HepG2 (cell line): ENCODE measurements around the gene IRF1. TPM values are rescaled to one million over a fixed set of nuclear protein-coding genes. Genes with fewer than 3 reads are reported as not detected.

Source experiments
- ATF4 ChIP-seq, 2 experiments: fragments of 450-650 bp in 1 of 2; sonication (generic) in 1 of 2; formaldehyde crosslinking; IDR thresholded peaks; 2 replicates each; pipeline versions ENCODE4 v1.5.0 to v1.8.0; 2020 to 2022; ENCODE audit warnings: mild to moderate bottlenecking in 1 of 2, missing genetic modification reagents in 1 of 2
- EED ChIP-seq: sonication (generic); formaldehyde crosslinking; IDR thresholded peaks from 2 replicates; pipeline ENCODE4 v1.5.0; 2020; ENCODE audit warnings: mild to moderate bottlenecking, missing genetic modification reagents
- HNF4G ChIP-seq, 2 experiments: sonication (generic) in 1 of 2; formaldehyde crosslinking in 1 of 2; IDR thresholded peaks; 2 replicates each; pipeline versions ENCODE4 v1.4.0 to v1.6.1; 2011 to 2020; ENCODE audit warnings: borderline replicate concordance in 2 of 2, low read depth in 2 of 2, mild to moderate bottlenecking in 2 of 2, low read length in 1 of 2, missing genetic modification reagents in 1 of 2, moderate library complexity in 1 of 2
- HNRNPH1 ChIP-seq: fragments of 200-400 bp; formaldehyde crosslinking; optimal IDR thresholded peaks from 2 replicates; pipeline ENCODE3; 2017; ENCODE audit warnings: mild to moderate bottlenecking, low read depth, low read length
- IRX3 ChIP-seq: sonication (generic); formaldehyde crosslinking; IDR thresholded peaks from 2 replicates; pipeline ENCODE4 v1.8.1; 2023; ENCODE audit warnings: mild to moderate bottlenecking, low read depth, missing genetic modification reagents, borderline replicate concordance
- LRRFIP1 ChIP-seq: sonication (generic); formaldehyde crosslinking; conservative IDR thresholded peaks from 2 replicates; pipeline ENCODE4 v1.4.0; 2020; ENCODE audit warnings: missing genetic modification reagents
- PCBP1 ChIP-seq: fragments of 200-400 bp; formaldehyde crosslinking; IDR thresholded peaks from 2 replicates; pipeline ENCODE4 v1.6.1; 2017; ENCODE audit warnings: mild to moderate bottlenecking, low read depth, low read length, borderline replicate concordance
- PITX1 ChIP-seq: sonication (generic); formaldehyde crosslinking; IDR thresholded peaks from 2 replicates; pipeline ENCODE4 v1.5.1; 2020; ENCODE audit warnings: mild to moderate bottlenecking, missing genetic modification reagents
- POLR2AphosphoS2 ChIP-seq: IDR thresholded peaks from 2 replicates; pipeline ENCODE4 v1.6.1; 2011; ENCODE audit warnings: low read depth, low read length, improper control_type of control experiment
- REL ChIP-seq: sonication (generic); formaldehyde crosslinking; conservative IDR thresholded peaks from 2 replicates; pipeline ENCODE4 v1.8.0; 2022; ENCODE audit warnings: mild to moderate bottlenecking, missing genetic modification reagents, moderate library complexity
- RFX1 ChIP-seq: fragments of 450-650 bp; IDR thresholded peaks from 2 replicates; pipeline ENCODE4 v1.6.1; 2017
- SMAD1 ChIP-seq: sonication (generic); formaldehyde crosslinking; IDR thresholded peaks from 2 replicates; pipeline ENCODE4 v1.4.0; 2020; ENCODE audit warnings: missing genetic modification reagents, low read depth, mild to moderate bottlenecking, borderline replicate concordance
- SMC3 ChIP-seq: IDR thresholded peaks from 2 replicates; pipeline ENCODE4 v1.6.1; 2011; ENCODE audit warnings: low read length, improper control_type of control experiment
- THAP9 ChIP-seq: sonication (generic); formaldehyde crosslinking; IDR thresholded peaks from 2 replicates; pipeline ENCODE4; 2020; ENCODE audit warnings: missing genetic modification reagents, mild to moderate bottlenecking, borderline replicate concordance
- ZBTB4 ChIP-seq: sonication (generic); formaldehyde crosslinking; IDR thresholded peaks from 2 replicates; pipeline ENCODE4 v1.4.0; 2020; ENCODE audit warnings: missing genetic modification reagents, mild to moderate bottlenecking, borderline replicate concordance
- ZBTB42 ChIP-seq: sonication (generic); formaldehyde crosslinking; IDR thresholded peaks from 2 replicates; pipeline ENCODE4 v1.5.0; 2020; ENCODE audit warnings: mild to moderate bottlenecking, missing genetic modification reagents
- ZFP1 ChIP-seq: IDR thresholded peaks from 2 replicates; pipeline ENCODE4 v1.6.1; 2016
- ZNF761 ChIP-seq: sonication (generic); formaldehyde crosslinking; conservative IDR thresholded peaks from 2 replicates; pipeline ENCODE4 v1.4.0; 2020; ENCODE audit warnings: mild to moderate bottlenecking, missing genetic modification reagents
- ZNF883 ChIP-seq: sonication (generic); formaldehyde crosslinking; IDR thresholded peaks from 2 replicates; pipeline ENCODE4 v1.5.1; 2020; ENCODE audit warnings: mild to moderate bottlenecking, missing genetic modification reagents; ENCODE audit errors: not compliant biosample characterization
- polyA plus RNA-seq, 8 experiments: library from polyadenylated mRNA; depleted of rRNA in 3 of 8; stranded (reverse) in 7 of 8; unstranded in 1 of 8; fragments of >200 nt; fragmentation: Illumina TruSeq in 4 of 8; extraction: Trizol in 4 of 8; gene quantifications; 2 replicates each; pipeline versions ENCODE4 v1.2.1 to v1.2.3, GENCODE V29; 2011 to 2016; ENCODE audit warnings: low read depth in 4 of 8, missing spikeins in 1 of 8, mixed read lengths in 1 of 8; ENCODE audit not compliant: insufficient read depth in 1 of 8
- total RNA-seq, 5 experiments: library from RNA; depleted of rRNA; stranded (reverse); fragments of >200 nt; fragmentation: Illumina TruSeq; extraction: Trizol; gene quantifications; 2 replicates each; pipeline ENCODE4 v1.2.3, GENCODE V29; 2016; ENCODE audit warnings: low read depth in 1 of 5

Gene IRF1
- total and polyA plus RNA-seq, 2 of the 13 experiments (the other 11 are each of a cell fraction or from before 2014, with no cell fraction given): 4.1 to 8.8 TPM

GRCh38 chr5:132466433-132467286 lies 23.9 kb downstream of the IRF1 start (continued):
- no peak for TF ChIP-seq LRRFIP1
- TF ChIP-seq ZFP1 (CRISPR knock-in tag): no peak
- no peak for TF ChIP-seq HNRNPH1
- no peak for TF ChIP-seq REL (CRISPR knock-in tag)
- TF ChIP-seq THAP9: no peak
- no peak for TF ChIP-seq IRX3 (CRISPR knock-in tag)
- TF ChIP-seq ZBTB4 (CRISPR knock-in tag): no peak
- no peak for TF ChIP-seq EED (CRISPR knock-in tag)
- peak; percentile 32; the same call in 1 of the 2 replicates for TF ChIP-seq HNF4G (IDR thresholded peaks at IDR 0.05; ENCODE audit: borderline replicate concordance, low read depth, low read length)
- no peak for TF ChIP-seq HNF4G (CRISPR knock-in tag; IDR thresholded peaks at IDR 0.05; ENCODE audit: borderline replicate concordance, low read depth)
- no peak for TF ChIP-seq POLR2AphosphoS2
- no peak for TF ChIP-seq SMC3
- peak; percentile 42; the same call in 1 of the 2 replicates for TF ChIP-seq RFX1
- TF ChIP-seq PCBP1: no peak
- no peak for TF ChIP-seq PITX1 (CRISPR knock-in tag)
- 0 out of 2 replicates have a peak, but pooled peaks have one; percentile 46 for TF ChIP-seq ZNF761
- TF ChIP-seq ZBTB42 (CRISPR knock-in tag): no peak
- TF ChIP-seq ATF4 (CRISPR knock-in tag; IDR thresholded peaks at IDR 0.05): no peak
- TF ChIP-seq ZNF883 (CRISPR knock-in tag): no peak
- TF ChIP-seq SMAD1: no peak
